K562 (cell line): ENCODE measurements around the gene ESD. TPM values are rescaled to one million over a fixed set of nuclear protein-coding genes. Genes with fewer than 3 reads are reported as not detected.

Experiments used
- ATAC-seq: fragments of 200-7000 bp; cut with Tn5 transposase; 3 replicates; pipeline ENCODE4 v1.9.1; 2020; ENCODE audit warnings: moderate library complexity
- BruUV-seq: library from RNA; stranded (reverse); fragments of 400-500 nt; replicated peaks from 2 replicates; lab custom pipeline; 2021; lab: Mats Ljungman, UMichigan
- CTCF ChIA-PET: fragments of 300-600 bp; formaldehyde crosslinking; extraction: SDS; loops from one replicate; lab custom pipeline; 2021; ENCODE audit warnings: low intra/inter-chr PET ratio; lab: Yijun Ruan, JAX
- POLR2A ChIA-PET: fragments of 300-600, 350-650 bp; sonication (Branson Sonifier 250); formaldehyde crosslinking; extraction: SDS; loops from one replicate; lab custom pipeline; 2021; ENCODE audit warnings: antibody characterized with exemption, inconsistent platforms; lab: Yijun Ruan, JAX
- DNase-seq, 4 experiments: peaks; one replicate each; pipeline versions ENCODE4 v3.0.0 to v3.0.0-alpha.2; 2011 to 2018; ENCODE audit warnings: low spot score in 3 of 4, mixed read lengths in 3 of 4; ENCODE audit errors: extremely low read depth in 1 of 4
- FAIRE-seq: peaks from 2 replicates; lab custom pipeline; 2011; peaks lifted over from hg19 to GRCh38; lab: Jason Lieb, UNC
- H2AFZ ChIP-seq: 2 replicates; pipeline ENCODE4 v1.6.0; 2011; ENCODE audit warnings: low read depth, low read length, control low read depth, inconsistent platforms
- H3K27ac ChIP-seq: fragments of 200-600 bp; 3 replicates; pipeline ENCODE4 v1.8.0; 2011; ENCODE audit warnings: low read depth, mild to moderate bottlenecking, control low read depth, inconsistent platforms, low read length, moderate library complexity, mixed read lengths; ENCODE audit errors: extremely low read depth
- H3K27me3 ChIP-seq, 2 experiments: fragments of 300-600 bp in 1 of 2; 2 replicates in 1 of 2; 3 replicates in 1 of 2; pipeline versions ENCODE4 v1.6.0 to v1.8.0; 2011; ENCODE audit warnings: inconsistent platforms in 2 of 2, low read length in 2 of 2, mild to moderate bottlenecking in 1 of 2, mixed read lengths in 1 of 2, moderate library complexity in 1 of 2; ENCODE audit not compliant: control insufficient read depth in 2 of 2, insufficient read depth in 2 of 2
- H3K36me3 ChIP-seq: fragments of 300-600 bp; 3 replicates; pipeline ENCODE4 v1.8.0; 2011; ENCODE audit warnings: mild to moderate bottlenecking, low read length, inconsistent platforms; ENCODE audit not compliant: control insufficient read depth, insufficient read depth
- H3K4me1 ChIP-seq, 2 experiments: fragments of 200-600 bp in 1 of 2; replicated peaks in 1 of 2; 2 replicates in 1 of 2; 3 replicates in 1 of 2; pipeline versions ENCODE4 v1.5.1 to v1.8.0; 2011; ENCODE audit warnings: inconsistent platforms in 2 of 2, low read length in 2 of 2, mild to moderate bottlenecking in 1 of 2, mixed read lengths in 1 of 2, moderate library complexity in 1 of 2; ENCODE audit not compliant: control insufficient read depth in 2 of 2, insufficient read depth in 2 of 2
- H3K4me2 ChIP-seq: 2 replicates; pipeline ENCODE4 v1.6.1; 2011; ENCODE audit warnings: low read length, control low read depth, inconsistent platforms, mixed read lengths; ENCODE audit not compliant: insufficient read depth
- H3K4me3 ChIP-seq: fragments of 200-600 bp; sonication (generic), shearing (Covaris generic); 2 replicates; pipeline ENCODE4 v1.5.1; 2016; ENCODE audit warnings: control low read depth, inconsistent platforms
- H3K79me2 ChIP-seq: fragments of 200-600 bp; 3 replicates; pipeline ENCODE4 v1.8.0; 2011; ENCODE audit warnings: low read length, inconsistent platforms; ENCODE audit not compliant: control insufficient read depth, insufficient read depth
- H3K9ac ChIP-seq, 2 experiments: 2 replicates each; pipeline versions ENCODE4 v1.6.0 to v1.6.1; 2011; ENCODE audit warnings: low read depth in 2 of 2, low read length in 2 of 2, control low read depth in 1 of 2, inconsistent platforms in 1 of 2, mild to moderate bottlenecking in 1 of 2, mixed read lengths in 1 of 2; ENCODE audit not compliant: insufficient read depth in 1 of 2
- H3K9me1 ChIP-seq: one replicate; pipeline ENCODE4 v1.6.0; 2011; ENCODE audit warnings: inconsistent platforms, mild to moderate bottlenecking, low read length, moderate library complexity; ENCODE audit not compliant: control insufficient read depth, insufficient read depth
- H3K9me3 ChIP-seq: replicated peaks from 2 replicates; pipeline ENCODE4 v1.5.1; 2011; ENCODE audit warnings: low read depth, low read length, inconsistent platforms; ENCODE audit not compliant: control insufficient read depth, insufficient read depth
- H4K20me1 ChIP-seq: replicated peaks from 2 replicates; pipeline ENCODE4 v1.6.1; 2011; ENCODE audit warnings: low read length, inconsistent platforms, mixed read lengths; ENCODE audit not compliant: control insufficient read depth, insufficient read depth
- ARHGAP35 ChIP-seq: fragments of 450-650 bp; IDR thresholded peaks from 2 replicates; pipeline ENCODE4 v1.6.1; 2018; ENCODE audit not compliant: partially characterized antibody
- CREB1 ChIP-seq, 2 experiments: sonication (generic) in 1 of 2; formaldehyde crosslinking in 1 of 2; IDR thresholded peaks; 2 replicates each; pipeline versions ENCODE4 v1.6.1 to v1.8.0; 2012 to 2022; ENCODE audit warnings: inconsistent platforms in 1 of 2, mild to moderate bottlenecking in 1 of 2, missing genetic modification reagents in 1 of 2, moderate library complexity in 1 of 2
- FOS ChIP-seq: IDR thresholded peaks from 3 replicates; pipeline ENCODE4 v1.6.1; 2011; ENCODE audit not compliant: insufficient read length; ENCODE audit errors: extremely low read depth
- HIVEP1 ChIP-seq: fragments of 250-450 bp; sonication (Bioruptor Pico); IDR thresholded peaks from 2 replicates; pipeline ENCODE4 v1.4.0; 2020; ENCODE audit warnings: mild to moderate bottlenecking
- NFRKB ChIP-seq: fragments of 450-650 bp; IDR thresholded peaks from 2 replicates; pipeline ENCODE4 v1.6.1; 2016; ENCODE audit warnings: low read depth
- PCBP2 ChIP-seq: fragments of 200-400 bp; formaldehyde crosslinking; IDR thresholded peaks from 2 replicates; pipeline ENCODE4 v1.6.1; 2018; ENCODE audit warnings: low read length, low read depth, mild to moderate bottlenecking, moderate library complexity; ENCODE audit not compliant: poor library complexity, severe bottlenecking
- RBFOX2 ChIP-seq: fragments of 200-400 bp; formaldehyde crosslinking; IDR thresholded peaks from 2 replicates; pipeline ENCODE4 v1.6.1; 2017; ENCODE audit warnings: low read depth, mild to moderate bottlenecking, low read length, moderate library complexity
- SMC3 ChIP-seq: conservative IDR thresholded peaks from 2 replicates; pipeline ENCODE4 v1.6.1; 2011; ENCODE audit warnings: low read depth, low read length, improper control_type of control experiment; ENCODE audit not compliant: insufficient read depth
- ZC3H4 ChIP-seq: sonication (generic); formaldehyde crosslinking; IDR thresholded peaks from 2 replicates; pipeline ENCODE4 v1.9.0; 2021; ENCODE audit warnings: missing genetic modification reagents, borderline replicate concordance
- ZNF23 ChIP-seq: fragments of 250-450 bp; sonication (Bioruptor Pico); IDR thresholded peaks from 2 replicates; pipeline ENCODE4 v1.4.0; 2020; ENCODE audit warnings: mild to moderate bottlenecking
- ZNF785 ChIP-seq: fragments of 250-450 bp; sonication (Bioruptor Pico); IDR thresholded peaks from 2 replicates; pipeline ENCODE4 v1.4.0; 2020; ENCODE audit warnings: mild to moderate bottlenecking
- WGBS: fragments of 100-300 bp; shearing (Covaris generic); methylation state at CpG from one replicate; pipeline ENCODE4 v1.1.6; 2016; ENCODE audit warnings: low coverage, mixed read lengths; ENCODE audit not compliant: insufficient coverage; ENCODE audit errors: missing lambda C conversion rate; 5-methylcytosine and 5-hydroxymethylcytosine counted together
- in situ Hi-C: fragments of 300-500 bp; cut with MboI; formaldehyde crosslinking; loops from 4 replicates; pipeline ENCODE4 v1.15.0; 2018; ENCODE audit warnings: inconsistent platforms, mixed read lengths
- intact Hi-C: fragments of 100-400 bp; cut with micrococcal nuclease; formaldehyde crosslinking; loops from 2 replicates; pipeline ENCODE4 v1.14.2; 2022
- polyA plus RNA-seq, 8 experiments: library from polyadenylated mRNA; depleted of rRNA in 4 of 8; stranded (reverse) in 5 of 8; unstranded in 3 of 8; fragments of >200 nt; fragmentation: Nextera tagmentation in 2 of 8; fragmentation: Illumina TruSeq in 1 of 8; extraction: Ambion mirVana in 2 of 8; extraction: Trizol in 1 of 8; gene quantifications; 2 replicates each; pipeline versions ENCODE4 v1.2.1 to v1.2.3, GENCODE V29; 2011 to 2014; ENCODE audit warnings: inconsistent platforms in 1 of 8, missing spikeins in 1 of 8
- total RNA-seq, 7 experiments: library from RNA; depleted of rRNA in 6 of 7; stranded (reverse); fragments of >200 nt in 6 of 7; fragmentation: Illumina TruSeq in 2 of 7; extraction: Trizol in 2 of 7; gene quantifications; 2 replicates each; pipeline versions ENCODE4 v1.2.1 to v1.2.3, GENCODE V29; 2011 to 2021; ENCODE audit warnings: low replicate concordance in 1 of 7
- TF ChIP-seq, protein P1 (sequence below): sonication (generic); formaldehyde crosslinking; IDR thresholded peaks from 2 replicates; pipeline ENCODE4 v1.8.0; 2022; ENCODE audit warnings: mild to moderate bottlenecking, low read depth, missing genetic modification reagents
- TF ChIP-seq, protein P2 (sequence below), 2 experiments: fragments of 250-450 bp in 1 of 2; fragments of 450-650 bp in 1 of 2; sonication (Bioruptor Pico) in 1 of 2; IDR thresholded peaks; 2 replicates each; pipeline versions ENCODE4 v1.6.1 to v1.8.0; 2016 to 2021; ENCODE audit warnings: mild to moderate bottlenecking in 2 of 2, moderate library complexity in 2 of 2, missing compliant biosample characterization in 1 of 2, missing genetic modification characterization in 1 of 2
- TF ChIP-seq, protein P3 (sequence below): fragments of 250-450 bp; sonication (Bioruptor Pico); IDR thresholded peaks from 2 replicates; pipeline ENCODE4 v1.5.0; 2021; ENCODE audit warnings: mild to moderate bottlenecking, moderate library complexity
- TF ChIP-seq, protein P4 (sequence below), 2 experiments: fragments of 450-650 bp in 1 of 2; sonication (generic) in 1 of 2; formaldehyde crosslinking in 1 of 2; IDR thresholded peaks in 1 of 2; conservative IDR thresholded peaks in 1 of 2; 2 replicates each; pipeline versions ENCODE4 v1.6.1 to v1.8.1; 2016 to 2023; ENCODE audit warnings: mild to moderate bottlenecking in 2 of 2, moderate library complexity in 2 of 2, inconsistent platforms in 1 of 2, missing genetic modification reagents in 1 of 2

The ESD gene
- total and polyA plus RNA-seq, 9 of the 15 experiments (the other 6 are each of a cell fraction or from before 2014, with no cell fraction given) = 88.9 to 402 (median 232) TPM

DNA sequence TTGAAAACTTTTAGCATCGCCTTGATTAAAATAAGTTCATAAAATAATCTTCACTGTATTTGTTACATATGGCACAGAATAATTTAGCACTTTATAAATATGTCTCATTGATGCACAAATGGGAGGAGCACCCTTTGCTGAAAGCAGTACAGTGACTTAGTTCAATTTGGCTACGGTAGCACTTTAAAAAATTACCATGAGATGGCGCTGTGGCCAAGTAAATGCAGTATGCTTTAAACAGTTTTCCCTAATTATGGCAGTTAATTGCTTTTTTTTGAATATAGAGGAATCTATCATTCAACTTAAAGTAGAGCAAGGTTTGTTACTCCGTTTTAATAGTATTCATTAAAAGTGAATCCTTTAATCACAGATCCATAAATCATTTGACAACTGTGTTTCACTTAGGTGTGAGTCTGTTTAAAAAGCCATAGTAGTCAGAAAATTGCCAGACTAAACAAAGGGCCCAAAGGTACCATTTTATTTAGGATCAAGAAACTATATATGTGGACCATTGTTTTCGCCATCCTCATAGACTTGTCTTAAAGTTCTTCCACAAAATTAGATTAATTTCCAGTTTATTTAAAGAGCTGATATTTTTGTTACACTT lies 34.7 kb upstream of the ESD start:
- Histone ChIP-seq H3K4me3 (no peak overlapping the region), H3K9me1 (no peaks in the 10 kb centered on the region), H3K27me3 (peaks cover 0 to 4% of the 10 kb centered on the region in 2 experiments; a peak in 1 of 5 replicates), H3K36me3 (no peaks in the 10 kb centered on the region), H3K27ac (no peak overlapping the region), H3K9ac (no peak overlapping the region), H4K20me1 (no peaks in the 10 kb centered on the region), H3K9me3 (no peaks in the 10 kb centered on the region), H3K79me2 (no peaks in the 10 kb centered on the region), H3K4me2 (no peak overlapping the region), H3K4me1 (no peaks in the 10 kb centered on the region), H2AFZ (no peak overlapping the region)
- peak; percentile 57 for FAIRE-seq
- 0% methylated on average over 5 of the region's 5 CpGs for WGBS
- in situ Hi-C loops (no loop called here), intact Hi-C loops (loop anchor here (2.0 to 10.0 kb wide), 3 partner anchors 143 to 1937 kb away; no protein-coding TSS in a partner anchor)
- DNase-seq = peak; percentile 10 to 57 (median 27)
- peak; percentile 79 for ATAC-seq
- ChIA-PET CTCF (interaction anchor here (0.7 kb wide), 3 partner anchors 942 to 1938 kb away, joined by 3 read pairs; no protein-coding TSS in a partner anchor), POLR2A (no interaction called here)
- BruUV-seq = no TSS peak
- TF ChIP-seq, protein P1, sequence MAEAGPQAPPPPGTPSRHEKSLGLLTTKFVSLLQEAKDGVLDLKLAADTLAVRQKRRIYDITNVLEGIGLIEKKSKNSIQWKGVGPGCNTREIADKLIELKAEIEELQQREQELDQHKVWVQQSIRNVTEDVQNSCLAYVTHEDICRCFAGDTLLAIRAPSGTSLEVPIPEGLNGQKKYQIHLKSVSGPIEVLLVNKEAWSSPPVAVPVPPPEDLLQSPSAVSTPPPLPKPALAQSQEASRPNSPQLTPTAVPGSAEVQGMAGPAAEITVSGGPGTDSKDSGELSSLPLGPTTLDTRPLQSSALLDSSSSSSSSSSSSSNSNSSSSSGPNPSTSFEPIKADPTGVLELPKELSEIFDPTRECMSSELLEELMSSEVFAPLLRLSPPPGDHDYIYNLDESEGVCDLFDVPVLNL = no peak
- TF ChIP-seq SMC3 (0 out of 2 replicates have a peak, but pooled peaks have one; percentile 35), RBFOX2 (no peak), FOS (no peak), NFRKB (no peak), PCBP2 (no peak), HIVEP1 (CRISPR knock-in tag) (no peak), ZNF23 (CRISPR knock-in tag) (no peak), CREB1 (IDR thresholded peaks at IDR 0.05) (no peak), CREB1 (CRISPR knock-in tag; IDR thresholded peaks at IDR 0.05) (no peak), ZNF785 (CRISPR knock-in tag) (no peak), ZC3H4 (no peak), ARHGAP35 (no peak)
- TF ChIP-seq, protein P2, sequence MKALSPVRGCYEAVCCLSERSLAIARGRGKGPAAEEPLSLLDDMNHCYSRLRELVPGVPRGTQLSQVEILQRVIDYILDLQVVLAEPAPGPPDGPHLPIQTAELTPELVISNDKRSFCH (CRISPR knock-in tag; IDR thresholded peaks at IDR 0.05) = no peak
- TF ChIP-seq, protein P2 (tag; IDR thresholded peaks at IDR 0.05) = no peak
- TF ChIP-seq, protein P3, sequence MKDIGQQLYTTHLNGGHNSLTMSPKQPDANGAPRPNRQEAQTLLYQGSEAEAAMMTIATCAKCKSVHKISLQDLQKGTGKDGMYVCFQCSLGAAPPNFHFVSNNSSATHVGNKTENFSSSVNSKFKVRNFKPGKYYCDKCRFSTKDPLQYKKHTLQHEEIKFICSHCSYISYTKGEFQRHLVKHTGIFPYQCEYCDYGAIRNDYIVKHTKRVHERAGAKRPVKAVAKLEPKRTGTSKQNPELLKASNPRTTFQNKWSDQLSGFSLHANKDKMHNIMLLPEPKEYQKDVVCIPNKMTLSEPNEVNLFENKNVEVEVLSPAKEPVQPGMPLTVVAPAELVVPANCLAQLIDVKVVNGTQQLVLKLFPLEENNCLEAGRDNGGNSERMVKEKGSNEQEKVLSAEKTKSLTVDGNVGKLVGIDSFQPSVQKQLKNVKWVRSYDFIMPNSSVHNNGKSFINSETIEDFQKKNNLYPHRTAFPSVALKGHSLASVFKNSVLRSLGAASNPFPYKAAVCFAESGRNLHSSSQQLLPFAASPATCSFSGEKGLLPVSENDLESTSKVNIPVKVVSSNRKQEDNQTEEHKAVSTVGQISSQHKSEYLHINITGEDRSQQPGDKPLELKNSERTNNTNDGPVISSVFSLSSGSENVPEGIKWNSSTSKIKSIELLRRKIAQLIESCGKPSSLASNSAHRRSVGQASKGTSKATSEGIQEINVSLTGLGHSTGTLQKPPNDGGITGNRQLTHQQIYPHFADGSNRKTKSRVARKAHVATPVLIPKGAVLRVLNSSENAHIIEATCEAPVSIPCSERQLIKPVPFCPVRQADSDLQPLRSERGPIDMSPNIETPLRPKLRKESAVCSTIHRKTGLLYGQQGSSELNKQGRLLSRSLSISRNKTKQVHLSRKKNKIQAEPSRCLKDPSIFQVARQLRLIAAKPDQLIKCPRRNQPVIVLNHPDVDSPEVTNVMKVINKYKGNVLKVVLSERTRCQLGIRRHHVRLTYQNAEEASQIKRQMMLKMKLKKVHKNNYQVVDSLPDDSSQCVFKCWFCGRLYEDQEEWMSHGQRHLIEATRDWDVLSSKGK (CRISPR knock-in tag) = no peak
- TF ChIP-seq, protein P4, sequence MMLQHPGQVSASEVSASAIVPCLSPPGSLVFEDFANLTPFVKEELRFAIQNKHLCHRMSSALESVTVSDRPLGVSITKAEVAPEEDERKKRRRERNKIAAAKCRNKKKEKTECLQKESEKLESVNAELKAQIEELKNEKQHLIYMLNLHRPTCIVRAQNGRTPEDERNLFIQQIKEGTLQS (IDR thresholded peaks at IDR 0.05) = no peak
- TF ChIP-seq, protein P4 (CRISPR knock-in tag; conservative IDR thresholded peaks at IDR 0.05) = no peak
